ENCODE results near the gene OTOG. TPM values are rescaled to one million over a fixed set of nuclear protein-coding genes. Genes with fewer than 3 reads are reported as not detected.

The OTOG gene
- total and polyA plus RNA-seq, 2 donors (not counting 3 experiments of a cell fraction or from before 2014, with no cell fraction given): not detected

DNA sequence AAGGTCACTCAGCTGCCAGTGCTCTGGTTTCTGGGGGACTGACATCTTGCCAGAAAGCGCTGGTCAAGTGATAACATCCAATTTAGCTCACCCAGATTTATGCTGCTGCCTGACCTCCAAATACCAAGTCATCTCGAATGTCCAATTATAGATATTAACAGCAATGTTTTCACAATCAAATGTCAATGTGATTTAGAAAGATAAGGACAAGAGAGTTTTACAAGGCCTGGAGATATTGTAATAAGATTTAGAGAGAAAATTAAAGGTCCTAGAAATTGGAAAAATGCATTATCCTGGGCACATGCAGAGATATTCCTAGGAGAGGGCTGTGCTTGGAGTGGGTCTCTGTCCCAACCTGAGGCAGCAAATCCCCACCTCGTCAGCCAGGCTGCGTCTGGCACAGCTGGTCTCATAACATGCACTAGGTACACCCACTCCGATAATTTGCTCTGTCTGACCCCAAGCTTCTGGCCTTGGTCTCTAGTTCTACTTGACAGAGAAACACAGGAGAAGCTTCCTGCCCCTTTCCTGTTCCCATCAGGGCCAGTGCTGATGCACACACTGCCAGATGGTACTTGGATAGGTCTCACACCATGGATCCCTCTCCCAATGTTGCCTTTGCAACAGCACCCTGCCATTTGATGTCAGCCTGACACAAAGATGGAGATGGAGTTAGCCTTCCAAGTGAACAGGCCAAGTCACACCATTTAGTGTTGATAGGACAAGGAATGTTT is 31.4 kb upstream of the OTOG start:
- no peak for FAIRE-seq
- no peak for DNase-seq (ENCODE audit: low read depth, low spot score)
- no peaks in the 10 kb centered on the region for H3K4me1 ChIP-seq (ENCODE audit: control insufficient read depth, extremely low read depth, insufficient read depth, low read length)
- CTCF ChIA-PET: interaction anchor here (1.4 to 4.3 kb wide), 2 partner anchors 12 to 131 kb away, joined by 4 to 26 read pairs; no protein-coding TSS in a partner anchor
- no peaks in the 10 kb centered on the region for H3K79me2 ChIP-seq (ENCODE audit: control insufficient read depth, insufficient read depth, low read length)
- POLR2A ChIA-PET: no interaction called here
- H3K9me3 ChIP-seq (replicated peaks; ENCODE audit: control insufficient read depth, insufficient read depth, low read length): no peaks in the 10 kb centered on the region
- intact Hi-C loops (cut with micrococcal nuclease) (no loop called here), dilution Hi-C loops (cut with MboI; ENCODE audit: extremely low pct_ligation_motif_present, low sequenced_read_pairs) (no loop called here)
- no peaks in the 10 kb centered on the region for H4K20me1 ChIP-seq (replicated peaks; ENCODE audit: control insufficient read depth, extremely low read depth, insufficient read depth, low read length)
- TF ChIP-seq POLR2A (IDR thresholded peaks at IDR 0.05; ENCODE audit: low read depth, low read length): no peak
- TF ChIP-seq MYC (IDR thresholded peaks at IDR 0.05; ENCODE audit: low read depth, low read length): no peak
- TF ChIP-seq GATA2 (IDR thresholded peaks at IDR 0.05; ENCODE audit: insufficient read depth, insufficient read length, low read depth, low read length): no peak
- TF ChIP-seq FOS (IDR thresholded peaks at IDR 0.05; ENCODE audit: borderline replicate concordance, insufficient read depth, low read length): no peak
- TF ChIP-seq, protein P1, sequence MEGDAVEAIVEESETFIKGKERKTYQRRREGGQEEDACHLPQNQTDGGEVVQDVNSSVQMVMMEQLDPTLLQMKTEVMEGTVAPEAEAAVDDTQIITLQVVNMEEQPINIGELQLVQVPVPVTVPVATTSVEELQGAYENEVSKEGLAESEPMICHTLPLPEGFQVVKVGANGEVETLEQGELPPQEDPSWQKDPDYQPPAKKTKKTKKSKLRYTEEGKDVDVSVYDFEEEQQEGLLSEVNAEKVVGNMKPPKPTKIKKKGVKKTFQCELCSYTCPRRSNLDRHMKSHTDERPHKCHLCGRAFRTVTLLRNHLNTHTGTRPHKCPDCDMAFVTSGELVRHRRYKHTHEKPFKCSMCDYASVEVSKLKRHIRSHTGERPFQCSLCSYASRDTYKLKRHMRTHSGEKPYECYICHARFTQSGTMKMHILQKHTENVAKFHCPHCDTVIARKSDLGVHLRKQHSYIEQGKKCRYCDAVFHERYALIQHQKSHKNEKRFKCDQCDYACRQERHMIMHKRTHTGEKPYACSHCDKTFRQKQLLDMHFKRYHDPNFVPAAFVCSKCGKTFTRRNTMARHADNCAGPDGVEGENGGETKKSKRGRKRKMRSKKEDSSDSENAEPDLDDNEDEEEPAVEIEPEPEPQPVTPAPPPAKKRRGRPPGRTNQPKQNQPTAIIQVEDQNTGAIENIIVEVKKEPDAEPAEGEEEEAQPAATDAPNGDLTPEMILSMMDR (IDR thresholded peaks at IDR 0.05; ENCODE audit: extremely low read depth in 1 of 2, insufficient read depth in 1 of 2, low read depth in 1 of 2, low read length in 2 of 2): no peak
- no peak for TF ChIP-seq JUN (IDR thresholded peaks at IDR 0.05; ENCODE audit: borderline replicate concordance, insufficient read depth, insufficient read length, low read depth)
- no peak for TF ChIP-seq POLR2AphosphoS5 (IDR thresholded peaks at IDR 0.05; ENCODE audit: insufficient read depth, low read depth, low read length)
- TF ChIP-seq, protein P2, sequence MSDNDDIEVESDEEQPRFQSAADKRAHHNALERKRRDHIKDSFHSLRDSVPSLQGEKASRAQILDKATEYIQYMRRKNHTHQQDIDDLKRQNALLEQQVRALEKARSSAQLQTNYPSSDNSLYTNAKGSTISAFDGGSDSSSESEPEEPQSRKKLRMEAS (IDR thresholded peaks at IDR 0.05; ENCODE audit: insufficient read depth, insufficient read length): no peak
- TF ChIP-seq EZH2 (IDR thresholded peaks at IDR 0.05; ENCODE audit: borderline replicate concordance, low read depth, low read length, severe bottlenecking): no peak
- no peak overlapping the region for H2AFZ ChIP-seq (ENCODE audit: low read depth, low read length)
- H3K27me3 ChIP-seq (ENCODE audit: control insufficient read depth in 2 of 2, insufficient read depth in 2 of 2, low read length in 2 of 2): peaks cover 0 to 3% of the 10 kb centered on the region in 2 experiments
- H3K9ac ChIP-seq (replicated peaks; ENCODE audit: extremely low read depth, insufficient read depth, low read length): no peak overlapping the region
- H3K4me2 ChIP-seq (ENCODE audit: insufficient read depth, low read length): no peak overlapping the region
- H3K9me1 ChIP-seq (replicated peaks; ENCODE audit: control insufficient read depth, extremely low read depth, insufficient read depth, low read length): no peaks in the 10 kb centered on the region
- no peak overlapping the region for H3K4me3 ChIP-seq (replicated peaks in 1 of 3; ENCODE audit: insufficient read depth in 1 of 3, low read depth in 1 of 3, low read length in 3 of 3)
- H3K27ac ChIP-seq (ENCODE audit: insufficient read depth, low read depth, low read length): no peak overlapping the region
- H3K36me3 ChIP-seq (ENCODE audit: control insufficient read depth in 2 of 2, extremely low read depth in 1 of 2, insufficient read depth in 2 of 2, low read length in 2 of 2): no peaks in the 10 kb centered on the region
- no TSS peak for BruUV-seq (replicated peaks)

All from endothelial cell of umbilical vein (primary cell).